Ovary (tissue), 3 donors: Measurements from ENCODE around the gene POTEB3.
"Not testable (repeated sequence)": the region's sequence is repeated elsewhere in the genome, so short reads cannot be mapped to it uniquely, and the experiment has no call there.

Experiments used
- CTCF ChIP-seq, 3 donors: fragments of 450-650 bp in 2 of 3; fragments of 200-600 bp in 1 of 3; IDR thresholded peaks; one replicate each; pipeline versions ENCODE4 v1.5.1 to v1.8.0; 2016 to 2022; ENCODE audit warnings: antibody characterized with exemption in 3 of 3, mild to moderate bottlenecking in 1 of 3
- EP300 ChIP-seq: sonication (generic); formaldehyde crosslinking; IDR thresholded peaks from one replicate; pipeline ENCODE4 v1.6.1; 2017; ENCODE audit warnings: antibody characterized with exemption
- POLR2A ChIP-seq: fragments of 450-650 bp; IDR thresholded peaks from one replicate; pipeline ENCODE4 v1.6.1; 2017; ENCODE audit warnings: antibody characterized with exemption, mild to moderate bottlenecking, moderate library complexity
- donor health status: DM: no; HTN: no; CAD: no.

GRCh38 chr15:21401531-21401930, 38.8 kb downstream of the POTEB3 start:
- not testable (repeated sequence) for TF ChIP-seq CTCF (IDR thresholded peaks at IDR 0.05); POLR2A; EP300
